ENCODE data around the gene FBN1.
A peak's percentile ranks its signal among the peaks of the same experiment; 100 is the strongest.

FBN1 gene

DNA sequence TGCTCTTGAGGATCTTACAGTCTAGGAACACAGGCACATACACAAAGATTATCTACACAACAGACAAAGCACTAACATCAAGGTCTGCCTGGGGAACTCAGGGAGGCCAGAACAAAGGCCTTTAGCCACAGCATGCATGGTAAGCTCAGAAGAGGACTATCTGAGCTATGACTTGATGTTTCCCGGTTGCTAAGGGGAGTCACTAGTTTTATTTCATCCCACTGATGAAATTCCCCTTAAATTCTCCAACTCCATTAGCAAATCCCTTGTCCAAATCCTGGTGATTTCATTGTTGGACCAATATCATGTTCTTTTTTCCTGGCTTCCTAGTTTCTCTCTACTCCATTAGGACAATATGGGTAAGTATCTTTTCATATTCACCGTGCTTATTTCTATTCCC is 23.3 kb downstream of the FBN1 start:
- DNase-seq (ENCODE audit: low read depth): no peak

DNA sequence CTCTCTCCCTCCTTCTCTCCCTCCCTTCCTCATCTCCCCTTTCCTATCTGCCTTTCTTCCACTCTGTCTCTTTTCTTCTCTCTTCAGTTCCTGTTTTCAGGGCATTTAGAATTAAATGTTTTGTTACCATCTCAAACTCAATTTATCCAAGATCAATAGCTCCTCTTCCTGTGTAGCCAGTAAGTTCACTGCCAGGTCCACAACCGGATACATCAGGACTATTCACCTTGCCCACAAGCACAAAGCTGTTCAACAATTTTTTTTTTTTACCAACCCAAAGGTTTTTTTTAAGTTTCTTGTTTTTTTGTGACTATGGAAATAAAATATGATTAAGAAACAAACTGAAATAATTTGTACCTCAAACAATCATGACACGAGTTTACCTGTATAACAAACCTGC is 26.1 kb downstream of the FBN1 start:
- DNase-seq (ENCODE audit: low read depth): no peak

DNA sequence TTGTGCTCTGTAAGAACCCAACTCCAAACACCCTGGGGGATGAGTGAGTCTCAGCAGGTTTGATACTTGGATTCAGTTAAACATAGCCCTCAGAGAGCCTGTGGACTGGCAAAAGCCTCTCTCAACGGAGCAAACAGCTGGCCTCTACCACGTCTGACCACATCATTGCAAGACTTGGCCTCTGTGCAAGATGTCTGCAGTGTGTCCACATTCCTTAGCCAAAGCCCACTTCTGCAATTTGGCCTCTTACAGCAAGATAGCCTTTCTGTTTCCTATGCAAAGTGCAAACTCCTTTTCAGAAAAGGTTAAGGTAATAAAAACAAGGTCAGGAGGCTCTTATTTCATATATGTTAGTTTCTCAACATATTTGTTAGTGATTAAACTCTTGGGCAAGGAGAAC is 27.9 kb downstream of the FBN1 start:
- DNase-seq (ENCODE audit: low read depth): no peak

DNA sequence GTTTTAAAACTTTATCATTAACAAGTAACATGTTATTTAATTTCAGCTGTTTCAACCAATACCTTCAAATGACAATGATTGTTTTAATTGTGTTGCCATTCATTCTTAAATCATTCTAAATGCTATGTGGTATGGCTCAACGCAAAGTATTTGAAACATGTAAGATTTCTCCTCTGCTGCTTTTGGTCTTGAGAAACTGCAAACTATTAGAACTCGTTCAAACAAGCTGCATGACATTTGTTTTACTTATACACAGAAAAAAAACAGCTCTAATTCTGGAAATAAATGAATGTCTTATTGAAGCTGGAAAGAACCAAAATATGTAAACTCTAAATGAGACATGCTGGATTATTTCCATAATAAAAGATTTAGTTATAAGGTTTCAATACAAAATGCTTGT is 29.3 kb downstream of the FBN1 start:
- DNase-seq (ENCODE audit: low read depth): no peak

DNA sequence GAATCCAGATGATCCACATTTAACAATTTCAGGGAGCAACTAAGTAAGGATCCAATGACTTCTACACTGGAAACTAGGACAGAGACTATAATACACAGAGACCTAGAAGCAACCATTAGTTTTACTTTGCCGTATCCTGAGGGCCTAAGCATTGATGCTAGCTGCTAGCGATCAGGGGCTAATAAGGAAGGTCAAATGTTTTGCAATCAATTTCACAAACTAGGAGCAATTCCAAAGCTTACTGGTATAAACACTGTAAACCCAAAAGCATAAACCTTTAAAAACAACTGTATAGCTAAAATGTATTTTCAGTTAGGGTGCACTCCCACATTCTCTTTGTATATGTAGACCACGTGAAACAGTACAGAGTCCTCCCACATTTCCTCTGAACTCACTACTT is 31.5 kb downstream of the FBN1 start:
- no peak for DNase-seq (ENCODE audit: low read depth)

DNA sequence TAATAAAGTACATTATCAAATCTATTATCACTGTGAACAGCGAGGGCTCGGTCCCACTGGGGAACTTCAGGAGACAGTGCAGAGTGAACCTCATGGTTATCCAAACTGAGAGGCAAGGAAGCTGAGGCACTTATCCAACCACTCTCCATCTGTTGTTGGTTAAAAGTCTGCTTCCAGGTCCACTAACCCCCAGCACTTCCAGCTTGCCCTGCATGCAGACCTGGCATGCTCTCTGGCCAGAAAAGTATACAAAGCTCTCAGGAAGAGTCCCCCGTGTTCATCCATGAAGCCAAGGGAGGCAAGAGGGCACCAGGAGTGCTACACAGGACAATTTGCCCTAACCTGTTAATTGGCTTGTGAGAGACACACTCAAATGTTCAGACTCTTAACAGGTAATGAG is 36.0 kb downstream of the FBN1 start:
- DNase-seq (ENCODE audit: low read depth): no peak

DNA sequence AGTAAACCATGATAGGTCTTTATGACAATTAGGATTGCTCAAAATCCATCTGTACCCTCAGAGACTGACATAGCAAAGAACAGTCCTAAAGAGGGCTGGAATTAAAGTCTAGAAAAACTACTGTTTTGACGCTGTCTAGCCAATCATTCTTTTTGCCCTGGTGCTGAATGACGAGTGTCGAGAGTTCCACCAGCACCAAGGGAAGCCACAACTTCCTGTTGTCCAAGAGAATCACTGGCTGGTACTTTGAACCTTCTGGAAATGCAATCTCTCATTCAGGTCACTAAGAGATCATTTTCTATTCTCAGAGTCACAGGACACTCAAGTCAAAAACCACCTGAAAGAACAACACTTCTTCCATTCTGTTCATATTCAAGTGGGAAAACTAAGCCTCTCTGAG is 37.7 kb downstream of the FBN1 start:
- DNase-seq (ENCODE audit: low read depth): no peak

DNA sequence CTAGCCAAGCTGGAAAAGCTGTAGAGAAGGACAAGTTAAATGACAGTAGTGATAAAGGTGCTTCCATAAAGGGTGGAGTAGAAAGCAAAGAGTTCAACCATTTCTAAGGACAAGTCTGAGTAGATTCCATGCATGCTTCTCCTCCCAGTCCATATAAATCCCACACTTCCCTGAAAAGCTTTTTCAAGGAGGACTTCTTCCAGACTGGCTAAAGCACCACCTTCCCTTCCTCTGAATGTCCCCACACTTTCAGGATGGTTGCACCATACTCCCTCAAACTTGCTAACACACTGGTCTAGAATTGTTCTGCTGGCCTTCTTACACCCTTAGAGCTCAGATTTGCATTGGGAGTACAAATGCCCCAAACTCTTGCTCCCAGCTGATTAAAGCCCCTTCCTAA is 40.9 kb downstream of the FBN1 start:
- no peak for DNase-seq (ENCODE audit: low read depth)

DNA sequence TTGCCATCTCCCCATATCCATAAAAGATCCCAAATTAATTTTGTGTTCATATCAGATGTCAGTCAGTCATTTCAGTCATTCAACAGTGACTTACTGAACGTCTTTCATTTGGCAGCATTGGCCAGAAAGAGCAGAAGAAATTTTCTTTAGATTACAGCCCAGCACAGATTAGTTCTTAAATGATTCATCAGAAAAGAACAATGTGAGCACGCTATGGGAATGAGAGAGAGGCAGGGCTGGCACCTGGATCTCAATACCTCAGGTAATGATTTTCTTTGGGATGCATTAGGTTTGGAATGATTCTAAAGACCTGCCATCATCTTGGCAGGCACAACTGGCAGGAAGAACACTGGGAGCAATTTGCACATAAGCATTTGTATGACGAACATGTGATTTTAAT is 41.6 kb downstream of the FBN1 start:
- DNase-seq (ENCODE audit: low read depth): no peak

DNA sequence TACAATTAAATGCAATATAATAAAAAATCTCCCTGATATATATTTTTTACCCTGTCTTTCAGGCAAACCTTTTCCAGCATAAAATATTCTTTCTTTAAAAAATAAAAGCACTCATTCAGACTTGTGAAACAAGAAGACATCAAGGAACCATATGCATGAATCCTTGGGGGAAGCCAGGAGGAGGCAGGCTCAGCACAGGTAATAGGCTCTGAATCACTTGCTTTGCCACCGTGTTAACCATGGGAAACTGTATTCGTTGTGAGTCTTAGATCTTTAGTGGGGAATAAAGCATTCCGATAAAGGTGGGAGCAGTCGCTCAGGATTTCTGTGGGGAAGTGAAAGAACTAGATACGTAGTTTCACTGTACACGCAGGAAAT is 42.4 kb downstream of the FBN1 start:
- DNase-seq (ENCODE audit: low read depth): peak; percentile 38

DNA sequence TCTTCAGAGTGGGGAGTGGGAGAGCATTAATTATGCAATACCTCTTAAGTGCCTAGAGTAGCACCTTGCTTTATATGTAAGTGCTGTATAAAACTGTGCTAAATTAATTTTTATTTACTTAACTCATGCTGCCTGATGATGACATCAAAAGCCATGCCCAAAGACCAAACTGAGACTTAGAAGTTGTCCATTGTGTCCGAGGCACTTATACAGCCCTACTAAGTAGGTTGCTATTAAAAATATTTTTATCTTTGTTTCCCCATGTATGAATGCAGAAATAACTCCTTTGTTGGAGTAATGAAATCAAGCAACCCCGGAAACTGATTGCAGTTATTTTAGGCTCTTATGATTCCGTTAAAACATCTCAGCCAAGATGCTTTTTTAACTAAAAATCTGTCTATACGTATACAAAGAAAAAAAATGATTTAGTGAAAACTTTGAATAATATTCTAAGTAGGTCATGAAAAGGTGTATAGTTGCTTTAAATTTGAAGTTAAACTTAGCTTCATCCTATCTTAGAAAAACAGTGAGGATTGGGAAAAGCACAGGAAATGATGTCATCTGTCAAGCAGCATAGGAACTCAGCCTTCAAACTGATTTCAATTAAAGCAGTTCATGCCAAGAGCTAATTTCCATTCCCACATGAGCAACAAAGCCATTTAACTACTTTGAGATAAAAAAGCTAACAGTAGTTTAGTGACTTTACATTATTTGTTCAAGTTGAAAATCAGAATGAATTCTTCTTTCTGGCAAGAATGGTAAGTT is 43.0 kb downstream of the FBN1 start:
- peak; percentile 67 for DNase-seq (ENCODE audit: low read depth)

DNA sequence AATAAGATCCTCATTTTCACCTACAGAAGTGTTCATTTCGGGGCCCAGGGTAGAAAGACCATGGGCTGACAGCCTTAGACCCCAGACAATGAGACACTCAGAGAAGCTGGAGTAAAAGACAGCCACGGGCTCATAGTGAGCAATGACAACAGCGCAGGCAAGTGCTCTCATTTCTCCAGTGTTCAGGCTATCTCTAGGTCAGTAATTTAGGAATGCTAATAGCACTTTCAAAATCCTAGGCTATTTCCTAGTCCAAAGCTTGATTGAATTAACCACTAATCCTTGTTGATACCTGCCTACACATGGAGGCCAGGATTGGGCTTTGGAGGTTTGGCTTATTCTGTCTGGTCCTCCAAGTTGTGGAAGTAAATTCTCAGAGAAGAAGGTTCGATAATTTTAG is 44.4 kb downstream of the FBN1 start:
- DNase-seq (ENCODE audit: low read depth): no peak

DNA sequence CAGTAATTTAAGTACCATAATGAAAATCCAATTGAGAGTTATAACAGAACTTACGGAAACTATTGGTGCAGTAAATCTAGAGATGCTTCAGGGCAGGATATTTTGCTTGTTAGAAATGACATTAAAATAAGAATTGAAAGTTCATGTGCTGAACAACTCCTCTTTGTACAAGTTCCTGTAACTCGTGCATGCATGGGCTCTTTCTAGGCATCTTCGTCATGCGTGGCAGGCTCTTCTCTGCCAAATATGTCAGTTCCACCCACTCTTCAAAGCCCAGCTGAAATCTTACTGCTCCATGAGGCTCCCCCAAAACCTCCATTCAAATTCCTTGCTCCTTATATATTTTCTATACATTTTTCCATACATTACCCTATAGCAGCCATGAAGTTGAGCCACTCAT is 48.7 kb downstream of the FBN1 start:
- DNase-seq (ENCODE audit: low read depth): no peak

DNA sequence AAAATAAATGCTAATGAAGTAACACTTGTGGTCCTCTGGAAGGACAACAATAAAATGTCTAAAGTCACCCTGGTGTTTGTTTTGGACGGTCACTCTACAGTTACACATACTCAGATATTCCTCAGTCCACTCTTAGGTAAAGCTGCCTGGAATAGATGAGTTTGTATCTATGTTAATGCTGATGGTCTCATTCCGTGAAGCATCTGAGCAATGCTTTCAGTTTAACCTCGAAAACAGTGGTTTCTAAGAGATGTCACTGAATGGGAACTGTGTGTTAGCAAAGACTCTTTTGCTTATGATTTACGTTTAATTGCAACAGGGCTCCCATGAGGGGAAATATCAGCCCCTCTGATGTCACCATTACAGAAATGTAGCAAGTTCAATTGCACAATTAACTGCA is 49.1 kb downstream of the FBN1 start:
- no peak for DNase-seq (ENCODE audit: low read depth)

DNA sequence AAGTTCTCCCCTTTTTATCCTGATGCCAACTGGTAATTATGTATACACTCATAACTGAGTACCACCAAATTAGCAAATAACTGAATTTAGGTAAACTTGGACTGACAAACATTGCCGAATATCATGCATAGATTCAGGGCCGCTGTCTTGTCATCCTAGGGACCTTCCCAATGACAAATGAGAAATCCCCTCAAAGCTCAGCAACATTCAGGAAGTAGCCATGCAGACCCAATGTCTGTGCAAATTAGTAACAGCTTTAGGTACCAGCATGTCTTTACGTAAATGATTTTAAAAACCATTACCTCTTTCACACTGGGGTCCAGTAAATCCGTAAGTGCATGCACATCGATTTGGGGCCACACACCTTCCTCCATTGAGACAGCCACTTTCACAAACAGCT is 49.5 kb downstream of the FBN1 start:
- DNase-seq (ENCODE audit: low read depth): no peak

DNA sequence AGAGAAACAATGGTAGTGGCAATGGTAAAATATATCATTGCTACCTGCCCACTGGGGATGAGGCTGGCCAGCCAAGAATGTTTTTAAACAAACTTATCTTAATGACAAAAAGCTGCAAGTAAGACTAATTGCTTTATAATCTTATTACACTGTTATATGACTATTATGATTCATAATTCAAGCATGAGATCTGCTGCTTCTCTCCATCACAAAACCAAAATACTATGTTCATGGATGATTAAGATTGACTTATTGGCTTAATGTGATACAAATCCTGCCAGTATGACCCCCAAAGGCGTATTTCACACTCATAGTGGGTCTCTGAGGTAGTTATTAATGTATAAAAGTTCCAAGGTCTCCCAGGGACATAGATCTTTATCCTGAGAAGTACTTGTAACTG is 52.6 kb downstream of the FBN1 start:
- peak; percentile 5 for DNase-seq (ENCODE audit: low read depth)

DNA sequence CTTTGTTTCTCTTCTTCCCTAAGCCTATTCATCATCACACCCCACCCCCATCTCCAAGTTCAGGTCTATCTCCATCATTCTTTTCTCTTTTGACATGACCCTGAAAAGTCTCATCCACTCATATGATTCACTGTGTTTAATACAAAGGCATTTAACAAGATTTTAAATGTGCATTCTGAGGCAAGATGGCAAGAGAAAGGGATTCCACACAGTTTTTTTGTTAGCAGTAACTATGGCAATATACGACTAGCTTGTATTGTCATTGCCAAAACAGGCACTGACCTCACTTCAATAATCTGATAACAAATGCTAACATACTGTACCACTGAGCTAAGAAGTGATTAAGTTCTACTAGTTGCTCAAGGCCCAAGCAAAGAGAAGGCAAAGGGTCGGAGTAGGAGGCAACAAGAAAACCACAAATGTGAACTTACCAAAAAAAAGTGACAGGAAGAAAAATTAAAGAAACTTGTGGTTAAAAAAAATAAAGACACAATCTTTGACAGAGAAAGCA is 53.2 kb downstream of the FBN1 start:
- DNase-seq (ENCODE audit: low read depth): peak; percentile 43

DNA sequence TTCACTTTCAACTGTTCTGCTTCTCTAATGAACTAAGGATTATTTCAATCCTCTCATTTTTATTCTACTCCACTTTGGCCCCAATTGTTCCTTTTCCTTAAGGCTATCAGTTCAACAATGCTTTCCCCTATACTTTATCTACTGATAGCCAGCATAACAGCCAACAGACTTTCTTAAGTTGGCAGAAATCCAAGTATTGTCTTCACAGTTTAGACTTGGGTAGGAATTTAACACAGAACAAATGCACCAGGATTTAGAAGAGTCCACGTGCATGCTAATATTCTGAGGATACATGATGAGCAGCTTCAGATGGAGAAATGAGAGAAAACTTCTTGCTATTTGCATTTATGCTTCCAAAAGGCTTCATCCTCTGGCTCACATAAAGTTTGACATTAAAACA is 54.8 kb downstream of the FBN1 start:
- no peak for DNase-seq (ENCODE audit: low read depth)

DNA sequence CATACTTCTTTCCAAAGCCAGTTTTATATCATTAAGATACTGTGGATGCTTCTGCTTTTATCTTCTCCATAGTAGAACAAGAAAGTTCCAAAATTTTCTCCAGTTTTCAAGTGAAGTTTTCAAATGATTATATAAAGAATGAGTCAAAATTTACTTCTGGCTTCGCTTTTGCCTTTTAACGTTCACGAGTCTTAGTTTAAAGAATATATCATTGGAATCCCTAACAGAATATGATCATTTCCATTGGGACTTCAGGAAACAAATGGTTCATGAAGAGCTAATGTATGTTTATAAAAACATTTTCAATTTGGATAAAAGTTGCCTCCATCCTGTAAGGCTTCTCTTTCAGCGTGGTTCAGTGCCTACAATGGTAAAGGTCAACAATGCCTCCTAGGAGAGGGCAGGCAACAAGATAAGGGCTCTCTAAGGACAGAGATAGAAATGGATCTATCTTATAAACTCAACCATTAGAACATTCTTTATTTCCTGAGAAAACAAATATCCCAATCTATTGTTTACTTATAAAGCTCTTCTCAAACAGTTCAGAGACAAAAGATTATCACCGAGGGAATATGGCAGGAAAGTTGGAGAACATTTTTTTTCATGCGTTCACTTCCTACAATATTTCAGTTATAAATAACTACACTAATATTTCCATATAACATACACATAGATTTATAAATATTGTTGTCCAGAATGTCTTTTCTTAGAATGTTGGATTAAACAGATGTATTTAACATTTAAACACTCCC is 60.5 kb downstream of the FBN1 start:
- no peak for DNase-seq (ENCODE audit: low read depth)

DNA sequence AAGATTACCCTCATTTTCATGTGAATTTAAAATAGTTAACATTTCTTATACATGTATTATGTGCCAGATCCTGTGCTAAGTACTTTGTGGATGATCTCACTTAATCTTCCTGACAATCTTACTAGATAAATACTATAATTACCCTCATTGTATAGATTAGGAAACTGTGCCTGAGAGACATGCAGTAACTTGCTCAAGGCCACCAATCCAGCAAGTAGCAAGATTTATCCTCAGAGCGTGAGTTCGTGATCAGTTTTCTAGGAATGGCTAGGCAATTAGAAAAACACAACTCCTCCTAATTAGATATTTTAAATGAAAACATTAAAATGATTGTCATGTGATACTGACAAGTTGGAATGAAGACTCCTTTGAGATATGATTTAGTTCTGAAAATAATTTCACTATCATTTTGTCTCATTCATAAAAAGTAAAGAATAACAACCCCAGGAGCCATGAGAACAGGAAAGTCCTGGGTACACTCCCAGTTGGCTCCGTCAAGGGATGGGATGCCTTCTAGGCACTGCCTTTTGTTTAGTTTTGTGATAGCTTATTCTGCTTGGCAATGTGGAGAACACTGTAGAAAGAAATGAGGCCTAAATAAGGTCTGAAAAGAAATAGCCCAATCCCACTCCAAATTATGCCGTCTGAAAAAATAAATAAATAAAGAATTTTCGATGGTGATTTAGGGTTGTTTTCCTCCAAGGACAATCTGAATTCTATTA is 61.3 kb downstream of the FBN1 start:
- no peak for DNase-seq (ENCODE audit: low read depth)

DNA sequence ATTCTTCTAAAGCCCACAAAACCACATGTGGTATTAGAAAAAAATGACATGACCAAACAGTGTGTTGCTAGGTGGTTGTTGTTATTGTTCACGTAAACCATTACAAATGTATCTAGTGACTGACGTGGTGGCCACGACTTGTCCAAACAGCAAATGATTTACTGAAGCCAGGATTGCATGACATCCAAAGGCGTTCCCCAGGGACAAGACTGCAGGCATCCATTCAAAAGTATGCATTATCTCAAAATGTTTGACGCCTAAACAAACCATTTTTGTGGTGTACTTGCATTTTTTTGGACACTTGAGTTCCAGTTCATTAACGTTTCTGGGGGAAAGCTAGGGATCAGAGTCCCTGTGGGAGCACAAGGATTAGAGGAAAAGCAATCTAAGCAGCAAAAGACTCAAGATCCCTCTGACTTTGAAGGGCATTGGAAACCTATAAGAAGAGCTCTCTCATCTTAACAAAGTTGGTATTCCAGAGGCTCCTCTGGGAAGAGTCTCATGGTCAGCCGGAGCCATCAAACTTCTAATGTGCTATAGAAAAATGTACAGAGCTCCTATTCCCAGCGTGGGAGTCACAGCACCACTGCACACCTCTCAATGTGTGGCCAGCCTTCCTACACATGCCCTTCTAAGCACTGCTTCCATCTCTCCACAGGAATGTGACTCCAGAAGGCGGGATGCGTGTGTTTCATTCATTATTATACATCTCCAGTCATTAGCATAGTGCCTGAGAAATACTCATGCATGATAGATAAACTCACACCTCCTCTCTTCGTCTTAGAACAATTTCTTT is 62.9 kb downstream of the FBN1 start:
- DNase-seq (ENCODE audit: low read depth): no peak

DNA sequence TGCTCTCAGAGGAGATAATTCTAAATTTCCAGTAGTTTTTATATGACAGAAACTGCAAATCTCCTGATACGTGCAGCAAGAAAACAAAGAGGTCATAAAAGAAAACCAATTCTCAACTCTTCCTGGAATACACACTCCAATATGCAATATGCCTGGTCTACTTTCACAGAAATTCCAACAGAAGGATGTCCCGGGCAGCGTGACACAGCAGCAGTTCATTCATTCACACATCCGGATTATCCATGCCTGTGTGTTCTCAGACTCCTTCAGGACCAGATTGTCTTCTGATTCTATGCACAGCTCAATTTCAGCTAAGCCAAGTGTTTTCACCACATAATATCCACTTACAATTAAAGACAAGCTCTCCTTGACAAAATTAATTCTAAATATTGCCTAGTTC is 64.3 kb downstream of the FBN1 start:
- no peak for DNase-seq (ENCODE audit: low read depth)

Data from ELR (cell line).